ENCODE results near the gene SCUBE2.
"Not testable (repeated sequence)": the region's sequence is repeated elsewhere in the genome, so short reads cannot be mapped to it uniquely, and the experiment has no call there.

The SCUBE2 gene

DNA sequence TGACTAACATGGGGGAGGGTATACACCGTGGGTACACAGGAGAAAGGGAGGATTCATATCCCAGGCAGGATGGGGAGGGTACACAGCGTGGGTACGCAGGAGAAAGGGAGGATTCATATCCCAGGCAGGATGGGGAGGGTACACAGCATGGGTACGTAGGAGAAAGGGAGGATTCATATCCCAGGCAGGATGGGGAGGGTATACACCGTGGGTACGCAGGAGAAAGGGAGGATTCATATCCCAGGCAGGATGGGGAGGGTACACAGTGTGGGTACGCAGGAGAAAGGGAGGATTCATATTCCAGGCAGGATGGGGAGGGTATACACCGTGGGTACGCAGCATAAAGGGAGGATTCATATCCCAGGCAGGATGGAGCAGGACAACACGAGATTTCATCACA, 51.0 kb downstream of the SCUBE2 start:
- DNase-seq: no peak

DNA sequence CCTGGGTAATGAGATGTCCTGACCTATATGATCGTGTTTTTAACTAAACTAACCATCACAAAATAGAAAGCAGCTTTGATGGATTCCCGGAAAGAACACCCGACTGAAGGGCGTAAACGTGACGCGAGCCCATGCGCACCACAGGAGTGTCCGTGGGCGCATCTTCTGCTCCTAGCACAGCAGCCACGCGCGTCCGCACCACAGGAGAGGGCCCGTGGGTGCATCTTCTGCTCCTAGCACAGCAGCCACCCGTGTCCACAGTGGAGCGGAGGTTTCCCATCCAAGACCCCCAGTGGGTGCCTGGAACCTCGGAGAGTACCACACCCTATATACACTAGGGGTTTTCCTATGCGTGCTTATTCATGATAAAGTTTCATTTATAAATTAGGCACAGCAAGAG, 51.5 kb downstream of the SCUBE2 start:
- no peak for DNase-seq

DNA sequence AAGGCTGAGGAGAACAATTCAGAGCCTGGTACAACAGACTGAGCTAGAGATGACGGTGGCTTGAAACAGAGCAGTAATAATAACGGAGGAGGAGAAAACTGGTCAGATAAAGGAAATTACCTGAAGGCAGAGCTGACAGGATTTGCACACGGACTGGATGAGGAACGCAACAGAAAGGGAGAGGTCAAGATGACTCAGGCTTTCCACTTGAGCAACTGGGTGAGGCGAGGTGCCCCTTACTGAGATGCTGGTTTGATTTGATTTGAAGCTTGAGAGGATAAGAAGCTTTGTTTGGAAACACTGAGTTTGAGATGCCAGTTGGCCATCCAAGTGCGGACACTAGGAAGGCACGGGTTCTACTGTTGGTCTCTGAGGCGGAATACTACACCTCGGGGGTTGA, 52.2 kb downstream of the SCUBE2 start:
- no peak for DNase-seq

DNA sequence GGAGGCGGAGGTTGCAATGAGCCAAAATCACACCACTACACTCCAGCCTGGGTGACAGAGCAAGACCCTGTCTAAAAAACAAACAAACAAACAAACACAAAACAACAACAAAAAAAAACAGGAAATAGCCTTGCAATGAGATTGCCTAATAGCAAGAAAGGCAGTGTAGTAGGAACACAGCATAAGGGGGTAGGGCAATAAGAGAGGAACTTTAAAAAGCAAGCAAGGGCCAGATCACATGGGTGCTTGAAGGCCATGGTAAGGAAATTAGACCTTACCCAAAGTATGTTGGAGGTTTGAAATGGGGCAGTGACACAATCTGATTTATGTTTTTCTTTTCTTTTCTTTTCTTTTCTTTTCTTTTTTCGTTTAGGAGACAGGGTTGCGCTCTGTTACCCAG, 52.9 kb downstream of the SCUBE2 start:
- DNase-seq: no peak

DNA sequence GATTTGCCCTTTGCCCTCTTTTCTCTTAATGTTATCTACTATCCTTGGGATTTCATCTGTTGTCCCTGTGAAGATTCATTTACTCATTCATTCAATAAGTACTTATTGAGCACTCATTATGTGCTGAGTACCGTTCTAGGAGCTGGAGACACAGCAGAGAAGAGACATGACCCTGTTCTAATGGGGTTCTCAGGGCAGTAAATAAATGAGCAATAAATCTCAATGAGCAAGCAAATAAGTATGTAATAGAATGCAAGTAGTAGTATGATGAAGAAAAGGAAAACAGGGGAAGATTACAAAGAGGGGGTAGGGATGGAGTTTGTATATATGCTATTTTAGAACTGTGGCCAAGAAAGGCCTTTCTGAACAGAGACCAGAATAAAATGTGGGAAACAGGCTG, 53.4 kb downstream of the SCUBE2 start:
- DNase-seq: no peak

GRCh38 chr11:9037046-9037780, 54.2 kb downstream of the SCUBE2 start:
- DNase-seq: no peak

GRCh38 chr11:9030601-9031000, 60.8 kb downstream of the SCUBE2 start:
- DNase-seq: peak in 1 of 14 donors; percentile 37

GRCh38 chr11:9029422-9029821, 62.0 kb downstream of the SCUBE2 start:
- DNase-seq: no peak

GRCh38 chr11:9028581-9028980, 62.8 kb downstream of the SCUBE2 start:
- peak in 1 of 14 donors; percentile 29 for DNase-seq

DNA sequence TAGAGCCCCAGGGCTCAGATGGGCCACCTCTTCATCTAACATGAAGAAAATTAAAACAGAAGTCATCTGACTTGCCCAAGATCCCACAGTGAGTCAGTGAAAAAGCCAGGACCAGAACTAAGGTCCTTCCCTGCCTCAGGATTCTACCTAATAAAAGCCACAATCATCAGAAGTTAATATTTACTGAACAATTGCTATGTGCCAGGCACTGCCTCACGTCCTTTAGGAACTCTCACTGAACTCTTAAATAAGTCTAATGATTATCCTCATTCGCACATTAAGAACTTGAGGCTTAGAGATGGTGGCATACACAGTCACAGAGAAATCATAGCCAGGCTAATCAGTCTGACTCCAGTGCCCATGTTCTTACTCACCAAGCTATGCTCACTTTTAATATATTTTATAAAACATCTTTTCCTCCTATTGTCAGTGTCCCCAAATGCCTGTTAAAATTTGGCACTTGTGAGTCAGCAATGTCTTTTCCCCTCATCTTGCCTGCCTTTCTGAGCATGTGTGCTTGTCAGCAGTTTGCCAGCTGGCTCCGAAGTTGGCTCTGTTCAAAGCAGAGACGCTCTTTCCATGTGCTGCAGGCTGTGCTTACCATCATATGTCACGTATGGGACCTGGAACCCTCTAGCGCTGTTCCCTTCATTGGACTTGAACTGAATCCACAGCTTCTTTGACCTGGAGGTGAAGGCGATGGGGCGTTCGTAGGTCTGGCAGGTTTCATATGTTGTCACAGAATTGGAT, 66.1 kb downstream of the SCUBE2 start:
- DNase-seq: peak in 1 of 14 donors; percentile 86

- no peak for DNase-seq
Measured at GRCh38 chr11:9022961-9023680, 68.3 kb downstream of the SCUBE2 start.

GRCh38 chr11:9020916-9021315, 70.5 kb downstream of the SCUBE2 start:
- peak in 1 of 14 donors; percentile 2 for DNase-seq

DNA sequence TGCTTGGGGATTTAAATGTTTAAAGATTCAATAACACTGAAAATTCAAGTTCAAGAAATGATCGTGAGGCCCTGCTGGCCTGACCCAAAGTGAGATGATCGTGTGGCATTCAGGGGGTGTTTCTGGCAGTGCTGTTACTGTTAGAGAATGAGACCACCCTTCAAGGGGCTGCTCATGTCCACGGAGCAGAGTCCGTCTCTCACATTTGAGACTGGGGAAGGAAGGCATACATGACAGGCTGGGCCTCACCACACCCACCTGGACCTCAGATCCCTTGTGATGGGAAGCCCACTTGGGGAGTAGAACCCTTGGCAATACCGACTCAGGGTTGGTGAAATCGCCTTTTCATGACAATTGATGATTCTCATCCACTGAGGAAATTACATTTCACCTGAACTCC, 71.5 kb downstream of the SCUBE2 start:
- no peak for DNase-seq

DNA sequence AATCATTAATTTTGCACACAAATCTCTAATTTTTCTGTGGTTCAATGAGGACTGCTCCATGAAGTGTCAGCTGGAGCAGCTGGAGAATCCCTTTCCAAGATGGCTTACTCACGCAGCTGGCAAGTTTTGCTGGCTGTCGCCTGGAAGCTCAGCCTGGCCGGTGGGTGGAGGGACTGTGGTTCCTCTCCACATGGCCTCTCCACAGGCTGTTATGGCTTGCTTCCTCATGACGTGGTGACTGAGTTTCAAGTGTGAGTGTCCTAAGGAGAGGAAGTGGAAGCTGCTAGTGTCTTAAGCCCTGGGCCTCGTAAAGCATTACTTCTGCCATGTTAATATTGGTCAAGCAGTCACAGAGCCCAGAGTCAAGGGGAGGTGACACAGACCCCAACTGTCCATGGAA, 73.6 kb downstream of the SCUBE2 start:
- DNase-seq: peak in 8 of 14 donors; percentile 6 to 39 (median 21)

GRCh38 chr11:9016916-9017642, 74.3 kb downstream of the SCUBE2 start:
- DNase-seq: peak in 1 of 14 donors; percentile 15

GRCh38 chr11:9015677-9016076, 75.7 kb downstream of the SCUBE2 start:
- peak in 12 of 14 donors; percentile 20 to 98 (median 53) for DNase-seq

DNA sequence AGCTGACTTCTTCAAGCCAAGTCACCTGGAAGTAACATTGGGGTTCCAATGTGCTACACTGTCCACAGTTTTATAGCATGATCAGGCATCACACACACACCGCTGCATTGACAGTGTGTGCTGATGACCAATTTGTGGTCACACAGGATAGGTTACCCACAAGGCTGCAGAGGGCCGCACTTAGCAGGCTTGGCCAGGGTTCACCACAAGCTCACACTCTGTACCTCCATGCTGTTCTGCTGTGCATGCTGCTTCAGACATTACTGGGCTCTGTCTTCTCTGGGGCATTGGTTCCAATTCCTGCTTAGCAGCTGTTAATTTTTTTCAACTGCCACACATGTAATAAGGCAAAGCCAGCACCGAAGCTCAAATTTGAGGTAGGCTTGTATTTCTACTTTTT, 76.6 kb downstream of the SCUBE2 start:
- DNase-seq: peak in 1 of 14 donors; percentile 15

- DNase-seq: no peak
Measured at GRCh38 chr11:9013373-9013772, 78.0 kb downstream of the SCUBE2 start.

- DNase-seq: not testable (repeated sequence)
Measured at GRCh38 chr11:9009538-9009937, 81.9 kb downstream of the SCUBE2 start.

- DNase-seq: no peak
Measured at GRCh38 chr11:9008661-9009060, 82.7 kb downstream of the SCUBE2 start.

GRCh38 chr11:9008011-9008550, 83.3 kb downstream of the SCUBE2 start:
- no peak for DNase-seq

DNA sequence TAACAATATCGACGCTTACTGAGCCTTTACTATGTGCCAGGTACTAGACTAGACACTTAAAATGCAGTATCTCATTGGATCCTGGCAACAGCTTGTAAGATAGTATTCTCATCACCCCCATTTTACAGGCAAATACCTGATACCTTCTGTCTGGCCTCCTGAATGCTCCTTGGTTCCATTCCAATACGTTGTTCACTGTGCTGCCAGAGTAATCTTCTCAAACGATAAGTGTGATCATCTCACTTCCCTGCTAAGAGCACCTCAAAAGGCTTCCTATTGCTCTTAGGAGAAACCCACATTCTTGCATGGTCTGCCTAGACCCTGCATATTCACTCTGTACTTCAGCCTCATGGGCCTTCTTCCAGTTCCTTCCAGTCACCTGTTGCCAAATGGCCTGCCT, 86.3 kb downstream of the SCUBE2 start:
- DNase-seq: peak in 1 of 14 donors; percentile 70

Measured in C1 segment of cervical spinal cord (tissue), 14 donors.